CD14-positive monocyte (primary cell): ENCODE results near the gene EIF4B. TPM values are rescaled to one million over a fixed set of nuclear protein-coding genes. Genes with fewer than 3 reads are reported as not detected.
A peak's percentile ranks its signal among the peaks of the same experiment; 100 is the strongest.

Source experiments
- DNase-seq, 3 donors: peaks; one replicate each; pipeline ENCODE4 v3.0.0-alpha.2; 2011 to 2022
- H2AFZ ChIP-seq: 2 replicates; pipeline ENCODE4 v1.6.0; 2012; ENCODE audit warnings: mild to moderate bottlenecking, low read depth, low read length, inconsistent platforms; ENCODE audit not compliant: insufficient read depth, poor library complexity, severe bottlenecking
- H3K27ac ChIP-seq, 2 donors: 1 replicate in 1 of 2; 2 replicates in 1 of 2; pipeline ENCODE4 v1.5.1; 2012 to 2013; ENCODE audit warnings: low read length in 2 of 2, control low read depth in 1 of 2, inconsistent platforms in 1 of 2, low read depth in 1 of 2, mild to moderate bottlenecking in 1 of 2
- H3K27me3 ChIP-seq, 2 donors: one replicate each; pipeline versions ENCODE4 v1.6.0 to v1.6.1; 2011 to 2013; ENCODE audit warnings: low read length in 2 of 2; ENCODE audit not compliant: control insufficient read depth in 2 of 2, insufficient read depth in 2 of 2
- H3K36me3 ChIP-seq, 2 donors: replicated peaks in 1 of 2; 1 replicate in 1 of 2; 2 replicates in 1 of 2; pipeline versions ENCODE4 v1.5.1 to v1.6.1; 2012 to 2013; ENCODE audit warnings: low read length in 2 of 2, control low read depth in 1 of 2, inconsistent platforms in 1 of 2, mild to moderate bottlenecking in 1 of 2; ENCODE audit not compliant: insufficient read depth in 2 of 2, control insufficient read depth in 1 of 2
- H3K4me1 ChIP-seq, 2 donors: 1 replicate in 1 of 2; 2 replicates in 1 of 2; pipeline versions ENCODE4 v1.5.1 to v1.6.1; 2012 to 2013; ENCODE audit warnings: low read length in 2 of 2, control low read depth in 1 of 2, inconsistent platforms in 1 of 2, mild to moderate bottlenecking in 1 of 2, moderate library complexity in 1 of 2; ENCODE audit not compliant: insufficient read depth in 2 of 2, control insufficient read depth in 1 of 2
- H3K4me2 ChIP-seq: replicated peaks from 2 replicates; pipeline ENCODE3; 2012; ENCODE audit warnings: low read length, moderate library complexity, mild to moderate bottlenecking; ENCODE audit not compliant: poor library complexity, severe bottlenecking; ENCODE audit errors: extremely low read depth
- H3K4me3 ChIP-seq, 3 experiments: fragments of 200-600 bp in 1 of 3; sonication (generic) in 1 of 3; replicated peaks in 1 of 3; 1 replicate in 2 of 3; 2 replicates in 1 of 3; pipeline ENCODE4 v1.5.1; 2011 to 2013; ENCODE audit warnings: low read length in 3 of 3, mild to moderate bottlenecking in 3 of 3, control low read depth in 2 of 3, low read depth in 2 of 3, inconsistent platforms in 1 of 3, moderate library complexity in 1 of 3
- H3K79me2 ChIP-seq: 2 replicates; pipeline ENCODE4 v1.6.0; 2012; ENCODE audit warnings: mild to moderate bottlenecking, control low read depth, inconsistent platforms, low read length, moderate library complexity; ENCODE audit not compliant: insufficient read depth
- H3K9ac ChIP-seq: 2 replicates; pipeline ENCODE4 v1.6.0; 2017; ENCODE audit warnings: low read length, mild to moderate bottlenecking; ENCODE audit not compliant: insufficient read depth, poor library complexity, severe bottlenecking
- H3K9me3 ChIP-seq, 2 donors: replicated peaks in 1 of 2; 1 replicate in 1 of 2; 2 replicates in 1 of 2; pipeline versions ENCODE4 v1.5.1 to v1.6.1; 2012 to 2013; ENCODE audit warnings: low read length in 2 of 2, control low read depth in 1 of 2; ENCODE audit not compliant: control insufficient read depth in 1 of 2, insufficient read depth in 1 of 2
- H4K20me1 ChIP-seq: 2 replicates; pipeline ENCODE4 v1.6.0; 2012; ENCODE audit warnings: mild to moderate bottlenecking, low read length, control low read depth, moderate library complexity; ENCODE audit not compliant: insufficient read depth
- H3K27ac Mint-ChIP-seq, 7 donors: one replicate each; pipeline ENCODE4 v1.8.0; 2020; ENCODE audit warnings: mild to moderate bottlenecking in 7 of 7, mixed read lengths in 7 of 7, moderate library complexity in 6 of 7, inconsistent platforms in 2 of 7
- H3K27me3 Mint-ChIP-seq, 3 donors: one replicate each; pipeline ENCODE4 v1.8.0; 2021 to 2022; ENCODE audit warnings: low read depth in 3 of 3, mild to moderate bottlenecking in 3 of 3, mixed read lengths in 3 of 3, moderate library complexity in 3 of 3, inconsistent platforms in 1 of 3
- H3K36me3 Mint-ChIP-seq, 2 donors: one replicate each; pipeline ENCODE4 v1.8.0; 2020; ENCODE audit warnings: mixed read lengths in 2 of 2, inconsistent platforms in 1 of 2, mild to moderate bottlenecking in 1 of 2
- H3K4me1 Mint-ChIP-seq: one replicate; pipeline ENCODE4 v1.8.0; 2020; ENCODE audit warnings: mild to moderate bottlenecking, mixed read lengths
- H3K4me3 Mint-ChIP-seq, 2 donors: one replicate each; pipeline ENCODE4 v1.8.0; 2020; ENCODE audit warnings: mild to moderate bottlenecking in 2 of 2, mixed read lengths in 2 of 2, moderate library complexity in 1 of 2
- H3K9me3 Mint-ChIP-seq, 7 donors: one replicate each; pipeline ENCODE4 v1.8.0; 2020 to 2022; ENCODE audit warnings: mixed read lengths in 7 of 7, mild to moderate bottlenecking in 6 of 7, moderate library complexity in 6 of 7, inconsistent platforms in 2 of 7
- WGBS: methylation state at CpG from one replicate; pipeline ENCODE4 v1.1.5; 2013; ENCODE audit warnings: missing lambda C conversion rate; ENCODE audit not compliant: insufficient coverage; 5-methylcytosine and 5-hydroxymethylcytosine counted together
- intact Hi-C, 2 donors: fragments of 100-400 bp; cut with micrococcal nuclease; formaldehyde crosslinking; loops; one replicate each; pipeline versions ENCODE4 v1.15.0 to v1.15.1; 2023
- polyA plus RNA-seq, 3 donors: library from polyadenylated mRNA; depleted of rRNA in 1 of 3; unstranded in 2 of 3; stranded (reverse) in 1 of 3; fragments of 300-500 nt in 2 of 3; fragments of >200 nt in 1 of 3; fragmentation: Illumina TruSeq in 2 of 3; gene quantifications; 1 replicate in 2 of 3; 2 replicates in 1 of 3; pipeline ENCODE4 v1.2.3, GENCODE V29; 2012 to 2021
- TF ChIP-seq, protein P1 (sequence below): fragments of 200-600 bp; IDR thresholded peaks from one replicate; pipeline ENCODE4 v1.8.0; 2022; ENCODE audit warnings: antibody characterized with exemption, mild to moderate bottlenecking

The EIF4B gene
- polyA plus RNA-seq, 3 donors, result 41.2 to 185 (median 58.6) TPM

- Histone ChIP-seq H3K79me2 (no peaks in the 10 kb centered on the region), H2AFZ (no peak overlapping the region), H3K27ac (no peak overlapping the region), H3K27me3 (no peaks in the 10 kb centered on the region), H3K4me1 (peaks cover 4 to 6% of the 10 kb centered on the region in 2 donors), H3K4me2 (no peak overlapping the region), H3K36me3 (peaks cover 24 to 29% of the 10 kb centered on the region in 2 donors), H4K20me1 (peaks cover 16% of the 10 kb centered on the region), H3K4me3 (no peak overlapping the region), H3K9me3 (no peaks in the 10 kb centered on the region), H3K9ac (no peak overlapping the region)
- peak overlapping the region in 1 of 7 donors; percentile 41 for H3K27ac Mint-ChIP-seq
- peaks cover 0 to 10% (median 8%) of the 10 kb centered on the region in 3 donors for H3K27me3 Mint-ChIP-seq
- H3K9me3 Mint-ChIP-seq, result peaks cover 0 to 1% (median 0%) of the 10 kb centered on the region in 7 donors
- peaks cover 8% of the 10 kb centered on the region for H3K4me1 Mint-ChIP-seq
- 93% methylated on average over 3 of the region's 5 CpGs for WGBS
- DNase-seq, result no peak
- intact Hi-C loops, result no loop called here
- TF ChIP-seq, protein P1, sequence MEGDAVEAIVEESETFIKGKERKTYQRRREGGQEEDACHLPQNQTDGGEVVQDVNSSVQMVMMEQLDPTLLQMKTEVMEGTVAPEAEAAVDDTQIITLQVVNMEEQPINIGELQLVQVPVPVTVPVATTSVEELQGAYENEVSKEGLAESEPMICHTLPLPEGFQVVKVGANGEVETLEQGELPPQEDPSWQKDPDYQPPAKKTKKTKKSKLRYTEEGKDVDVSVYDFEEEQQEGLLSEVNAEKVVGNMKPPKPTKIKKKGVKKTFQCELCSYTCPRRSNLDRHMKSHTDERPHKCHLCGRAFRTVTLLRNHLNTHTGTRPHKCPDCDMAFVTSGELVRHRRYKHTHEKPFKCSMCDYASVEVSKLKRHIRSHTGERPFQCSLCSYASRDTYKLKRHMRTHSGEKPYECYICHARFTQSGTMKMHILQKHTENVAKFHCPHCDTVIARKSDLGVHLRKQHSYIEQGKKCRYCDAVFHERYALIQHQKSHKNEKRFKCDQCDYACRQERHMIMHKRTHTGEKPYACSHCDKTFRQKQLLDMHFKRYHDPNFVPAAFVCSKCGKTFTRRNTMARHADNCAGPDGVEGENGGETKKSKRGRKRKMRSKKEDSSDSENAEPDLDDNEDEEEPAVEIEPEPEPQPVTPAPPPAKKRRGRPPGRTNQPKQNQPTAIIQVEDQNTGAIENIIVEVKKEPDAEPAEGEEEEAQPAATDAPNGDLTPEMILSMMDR, result no peak
- no peak overlapping the region for H3K4me3 Mint-ChIP-seq
- peaks cover 33 to 35% of the 10 kb centered on the region in 2 donors for H3K36me3 Mint-ChIP-seq
These were observed 55.3 kb downstream of the EIF4B start for GRCh38 chr12:53061404-53062010.

DNA sequence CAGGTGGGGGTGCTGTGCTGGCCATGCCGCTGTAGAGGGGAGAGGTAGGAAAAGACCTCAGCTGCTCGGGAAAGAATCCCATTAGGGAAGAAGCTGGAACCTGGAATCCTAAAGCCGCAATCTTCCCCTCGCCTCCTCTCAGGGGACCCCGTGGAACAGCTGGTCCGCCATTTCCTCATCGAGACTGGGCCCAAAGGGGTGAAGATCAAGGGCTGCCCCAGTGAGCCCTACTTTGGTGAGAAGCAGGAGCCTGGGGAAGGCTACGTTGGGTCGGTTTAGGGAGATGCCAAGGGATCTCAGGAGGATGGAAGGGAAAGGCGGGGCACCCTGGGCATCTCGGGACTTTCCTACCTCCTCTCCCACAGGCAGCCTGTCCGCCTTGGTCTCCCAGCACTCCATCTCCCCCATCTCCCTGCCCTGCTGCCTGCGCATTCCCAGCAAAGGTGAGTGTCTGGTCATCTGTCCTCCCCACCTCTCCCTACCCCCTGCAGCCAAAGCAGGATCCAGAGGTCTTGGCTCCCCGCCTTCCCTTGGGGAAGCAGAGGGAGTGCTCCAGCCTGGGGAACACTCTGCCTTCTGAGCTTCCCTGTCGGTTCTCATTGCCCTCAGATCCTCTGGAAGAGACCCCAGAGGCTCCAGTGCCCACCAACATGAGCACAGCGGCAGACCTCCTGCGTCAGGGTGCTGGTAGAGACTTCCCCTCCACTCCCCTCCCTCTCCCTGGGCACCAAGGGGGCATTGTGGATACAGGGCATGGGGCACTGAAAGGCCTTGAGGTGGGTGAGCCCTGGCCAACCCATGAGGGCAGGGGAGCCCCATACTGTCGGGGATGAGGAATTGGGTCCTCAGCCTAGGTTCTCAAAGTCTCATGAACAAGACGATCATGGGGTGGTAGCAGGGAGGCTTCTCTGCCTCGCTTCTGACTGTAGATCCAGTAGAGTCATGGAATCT lies 56.0 kb downstream of the EIF4B start:
- Mint-ChIP-seq H3K4me3 (no peak overlapping the region), H3K27ac (no peak overlapping the region), H3K36me3 (peaks cover 38 to 43% of the 10 kb centered on the region in 2 donors), H3K9me3 (peaks cover 0 to 1% (median 0%) of the 10 kb centered on the region in 7 donors), H3K4me1 (peaks cover 9% of the 10 kb centered on the region), H3K27me3 (peaks cover 0 to 10% (median 6%) of the 10 kb centered on the region in 3 donors)
- no peak overlapping the region for H3K27ac ChIP-seq
- peaks cover 4 to 7% of the 10 kb centered on the region in 2 donors for H3K4me1 ChIP-seq
- DNase-seq, result no peak
- 78% methylated on average over 11 of the region's 20 CpGs for WGBS
- no peaks in the 10 kb centered on the region for H3K27me3 ChIP-seq
- peaks cover 24 to 35% of the 10 kb centered on the region in 2 donors for H3K36me3 ChIP-seq
- no peaks in the 10 kb centered on the region for H3K79me2 ChIP-seq
- H3K9ac ChIP-seq, result no peak overlapping the region
- no peaks in the 10 kb centered on the region for H3K9me3 ChIP-seq
- TF ChIP-seq, protein P1, result no peak
- H4K20me1 ChIP-seq, result peaks cover 16% of the 10 kb centered on the region
- no peak overlapping the region for H3K4me3 ChIP-seq
- no peak overlapping the region for H3K4me2 ChIP-seq
- H2AFZ ChIP-seq, result no peak overlapping the region
- intact Hi-C loops, result no loop called here
